PFSK-1 (cell line): ENCODE data around the gene C2orf81.

Source experiments
- POLR2AphosphoS5 ChIP-seq: IDR thresholded peaks from 2 replicates; pipeline ENCODE4 v1.6.1; 2012; ENCODE audit warnings: low read depth, mild to moderate bottlenecking, control low read depth, low read length, moderate library complexity
- TAF1 ChIP-seq: IDR thresholded peaks from 2 replicates; pipeline ENCODE4 v1.6.1; 2012; ENCODE audit warnings: low read length, control low read depth, borderline replicate concordance; ENCODE audit not compliant: insufficient read depth

DNA sequence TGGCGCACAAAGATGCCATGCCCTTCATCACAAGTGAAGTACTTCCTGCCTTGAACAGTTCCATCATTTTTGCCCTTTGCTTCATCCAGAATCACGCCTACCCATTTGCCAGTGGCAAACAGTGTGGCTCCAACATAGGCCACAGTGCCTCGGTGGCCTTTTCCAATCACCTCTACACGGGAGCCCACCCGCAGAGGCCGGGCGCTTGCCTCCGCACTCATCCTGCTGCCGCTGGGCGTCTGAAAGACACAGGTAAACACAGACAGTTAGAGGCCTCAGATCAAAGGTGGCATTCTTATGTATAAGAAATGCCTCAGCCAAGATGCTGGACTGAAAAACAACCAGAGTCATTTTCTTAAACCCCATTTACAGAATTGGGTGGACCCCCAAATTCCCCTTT, 43.4 kb downstream of the C2orf81 start:
- TF ChIP-seq POLR2AphosphoS5 = no peak
- no peak for TF ChIP-seq TAF1
